ENCODE measurements around the gene L3HYPDH. TPM values are rescaled to one million over a fixed set of nuclear protein-coding genes. Genes with fewer than 3 reads are reported as not detected.

L3HYPDH gene
- total RNA-seq, 1 donor: 44.5 TPM

DNA sequence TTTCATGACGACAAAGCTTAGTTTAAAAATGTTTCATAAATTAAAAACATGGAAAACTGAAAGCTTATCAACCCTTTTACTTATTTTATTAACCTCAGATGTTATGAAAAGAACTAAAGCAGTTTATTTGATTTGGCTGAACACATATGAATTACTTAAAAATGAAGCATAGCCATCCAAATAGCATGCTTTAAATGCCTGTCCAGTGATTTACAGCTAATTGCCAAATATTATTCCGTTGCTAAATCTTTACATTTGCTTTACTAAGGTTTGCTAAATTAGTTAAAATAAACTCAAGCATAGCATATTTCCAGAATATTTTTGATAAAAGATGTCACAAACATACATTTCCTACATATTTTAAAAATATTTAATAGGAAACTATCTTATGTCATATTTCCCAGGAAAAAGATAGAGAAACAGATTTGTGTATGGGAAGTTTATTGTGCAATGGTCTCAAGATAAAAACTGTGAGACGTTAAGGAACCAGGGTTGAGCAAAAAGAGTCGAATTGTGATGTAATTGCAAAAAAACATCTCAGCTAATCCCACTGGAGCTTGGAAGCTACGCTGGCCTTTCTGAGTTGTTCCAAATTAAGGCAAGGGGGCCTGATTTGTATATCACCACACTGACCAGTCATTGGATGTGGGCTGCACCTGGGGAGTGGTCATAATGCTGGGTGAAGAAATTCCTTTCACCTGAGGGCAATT lies 44.8 kb downstream of the L3HYPDH start:
- H3K36me3 ChIP-seq (ENCODE audit: insufficient read depth, low read length): no peaks in the 10 kb centered on the region
- TF ChIP-seq, protein P1, sequence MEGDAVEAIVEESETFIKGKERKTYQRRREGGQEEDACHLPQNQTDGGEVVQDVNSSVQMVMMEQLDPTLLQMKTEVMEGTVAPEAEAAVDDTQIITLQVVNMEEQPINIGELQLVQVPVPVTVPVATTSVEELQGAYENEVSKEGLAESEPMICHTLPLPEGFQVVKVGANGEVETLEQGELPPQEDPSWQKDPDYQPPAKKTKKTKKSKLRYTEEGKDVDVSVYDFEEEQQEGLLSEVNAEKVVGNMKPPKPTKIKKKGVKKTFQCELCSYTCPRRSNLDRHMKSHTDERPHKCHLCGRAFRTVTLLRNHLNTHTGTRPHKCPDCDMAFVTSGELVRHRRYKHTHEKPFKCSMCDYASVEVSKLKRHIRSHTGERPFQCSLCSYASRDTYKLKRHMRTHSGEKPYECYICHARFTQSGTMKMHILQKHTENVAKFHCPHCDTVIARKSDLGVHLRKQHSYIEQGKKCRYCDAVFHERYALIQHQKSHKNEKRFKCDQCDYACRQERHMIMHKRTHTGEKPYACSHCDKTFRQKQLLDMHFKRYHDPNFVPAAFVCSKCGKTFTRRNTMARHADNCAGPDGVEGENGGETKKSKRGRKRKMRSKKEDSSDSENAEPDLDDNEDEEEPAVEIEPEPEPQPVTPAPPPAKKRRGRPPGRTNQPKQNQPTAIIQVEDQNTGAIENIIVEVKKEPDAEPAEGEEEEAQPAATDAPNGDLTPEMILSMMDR (IDR thresholded peaks at IDR 0.05; ENCODE audit: extremely low read depth, low read depth, low read length): no peak
- no peak overlapping the region for H3K4me3 ChIP-seq (ENCODE audit: insufficient read depth, low read length)
- H3K4me2 ChIP-seq (ENCODE audit: insufficient read depth, low read length): peak overlapping the region; percentile 31
- DNase-seq (ENCODE audit: insufficient read length, low spot score, missing footprints): no peak
- no peaks in the 10 kb centered on the region for H3K27me3 ChIP-seq (ENCODE audit: insufficient read depth, low read length)
- H2AFZ ChIP-seq (ENCODE audit: low read length): no peak overlapping the region
- no peaks in the 10 kb centered on the region for H4K20me1 ChIP-seq (ENCODE audit: insufficient read depth, low read length)
- no peaks in the 10 kb centered on the region for H3K9me3 ChIP-seq (ENCODE audit: low read depth, low read length)
- peaks cover 26% of the 10 kb centered on the region for H3K4me1 ChIP-seq (ENCODE audit: insufficient read depth, low read length)
- no peaks in the 10 kb centered on the region for H3K79me2 ChIP-seq (ENCODE audit: insufficient read depth, low read length)
- peak overlapping the region; percentile 59 for H3K27ac ChIP-seq (ENCODE audit: low read depth, low read length)

DNA sequence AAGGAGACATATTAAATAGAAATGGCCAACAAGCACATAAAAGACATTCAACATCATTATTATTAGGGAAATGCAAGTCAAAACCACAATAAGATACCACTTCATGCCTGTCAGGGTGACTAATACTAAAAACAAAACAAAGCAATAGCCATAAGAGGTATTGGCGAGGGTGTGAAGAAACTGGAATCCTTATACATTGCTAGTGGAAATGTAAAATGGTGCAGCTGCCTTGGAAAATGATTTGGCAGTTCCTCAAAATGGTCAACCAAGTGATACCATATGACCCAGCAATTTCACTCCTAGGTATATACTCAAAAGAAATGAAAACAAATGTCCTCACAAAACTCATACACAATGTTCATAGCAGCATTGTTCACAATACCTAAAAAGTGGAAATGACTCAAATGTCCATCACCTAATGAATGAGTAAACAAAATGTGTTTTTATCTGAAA lies 46.0 kb downstream of the L3HYPDH start:
- Histone ChIP-seq H3K27ac (ENCODE audit: low read depth, low read length) (peak overlapping the region; percentile 59), H3K4me2 (ENCODE audit: insufficient read depth, low read length) (peak overlapping the region; percentile 31)

DNA sequence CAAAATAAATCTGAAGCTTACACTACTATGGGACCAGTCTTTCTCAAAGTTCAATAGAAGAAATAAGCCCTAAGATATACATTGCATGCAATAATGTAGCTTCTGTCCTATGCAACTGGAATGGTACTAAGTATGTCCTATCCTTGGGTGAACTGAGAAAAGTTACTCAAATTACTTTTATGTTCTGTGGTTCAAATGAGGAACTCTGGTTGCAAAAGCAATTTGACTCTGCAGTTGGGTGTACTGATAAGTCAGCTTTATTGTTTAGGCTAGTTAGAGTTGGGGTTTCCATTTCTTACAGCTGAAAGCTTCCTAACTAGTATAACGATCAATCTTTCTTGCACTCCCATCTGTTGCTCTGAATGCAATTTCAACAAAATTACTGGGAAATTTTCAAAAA lies 48.2 kb downstream of the L3HYPDH start:
- Histone ChIP-seq H3K4me1 (ENCODE audit: insufficient read depth, low read length) (peaks cover 26% of the 10 kb centered on the region), H3K4me2 (ENCODE audit: insufficient read depth, low read length) (no peak overlapping the region), H3K27ac (ENCODE audit: low read depth, low read length) (no peak overlapping the region), H4K20me1 (ENCODE audit: insufficient read depth, low read length) (no peaks in the 10 kb centered on the region), H3K36me3 (ENCODE audit: insufficient read depth, low read length) (no peaks in the 10 kb centered on the region), H3K4me3 (ENCODE audit: insufficient read depth, low read length) (no peak overlapping the region), H3K9me3 (ENCODE audit: low read depth, low read length) (no peaks in the 10 kb centered on the region), H3K79me2 (ENCODE audit: insufficient read depth, low read length) (no peaks in the 10 kb centered on the region), H2AFZ (ENCODE audit: low read length) (no peak overlapping the region), H3K27me3 (ENCODE audit: insufficient read depth, low read length) (no peaks in the 10 kb centered on the region)
- TF ChIP-seq, protein P1 (IDR thresholded peaks at IDR 0.05; ENCODE audit: extremely low read depth, low read depth, low read length): no peak
- no peak for DNase-seq (ENCODE audit: insufficient read length, low spot score, missing footprints)

More for the DNA sequence above, 46.0 kb downstream of the L3HYPDH start:
- H2AFZ ChIP-seq (ENCODE audit: low read length): no peak overlapping the region
- H3K9me3 ChIP-seq (ENCODE audit: low read depth, low read length): no peaks in the 10 kb centered on the region
- H4K20me1 ChIP-seq (ENCODE audit: insufficient read depth, low read length): no peaks in the 10 kb centered on the region
- H3K4me1 ChIP-seq (ENCODE audit: insufficient read depth, low read length): peaks cover 26% of the 10 kb centered on the region
- DNase-seq (ENCODE audit: insufficient read length, low spot score, missing footprints): no peak
- no peaks in the 10 kb centered on the region for H3K79me2 ChIP-seq (ENCODE audit: insufficient read depth, low read length)
- H3K4me3 ChIP-seq (ENCODE audit: insufficient read depth, low read length): no peak overlapping the region
- TF ChIP-seq, protein P1 (IDR thresholded peaks at IDR 0.05; ENCODE audit: extremely low read depth, low read depth, low read length): no peak
- H3K27me3 ChIP-seq (ENCODE audit: insufficient read depth, low read length): no peaks in the 10 kb centered on the region
- H3K36me3 ChIP-seq (ENCODE audit: insufficient read depth, low read length): no peaks in the 10 kb centered on the region

GRCh38 chr14:59435101-59435500 lies 49.1 kb downstream of the L3HYPDH start:
- TF ChIP-seq, protein P1 (IDR thresholded peaks at IDR 0.05; ENCODE audit: extremely low read depth, low read depth, low read length): no peak
- no peak for DNase-seq (ENCODE audit: insufficient read length, low spot score, missing footprints)

More at GRCh38 chr14:59435101-59435500, 49.1 kb downstream of the L3HYPDH start:
- no peak overlapping the region for H2AFZ ChIP-seq (ENCODE audit: low read length)
- no peaks in the 10 kb centered on the region for H3K27me3 ChIP-seq (ENCODE audit: insufficient read depth, low read length)
- no peaks in the 10 kb centered on the region for H3K36me3 ChIP-seq (ENCODE audit: insufficient read depth, low read length)
- H4K20me1 ChIP-seq (ENCODE audit: insufficient read depth, low read length): no peaks in the 10 kb centered on the region
- H3K4me3 ChIP-seq (ENCODE audit: insufficient read depth, low read length): no peak overlapping the region
- peaks cover 23% of the 10 kb centered on the region for H3K4me1 ChIP-seq (ENCODE audit: insufficient read depth, low read length)
- H3K9me3 ChIP-seq (ENCODE audit: low read depth, low read length): no peaks in the 10 kb centered on the region
- no peak overlapping the region for H3K27ac ChIP-seq (ENCODE audit: low read depth, low read length)
- no peaks in the 10 kb centered on the region for H3K79me2 ChIP-seq (ENCODE audit: insufficient read depth, low read length)
- no peak overlapping the region for H3K4me2 ChIP-seq (ENCODE audit: insufficient read depth, low read length)

All from osteoblast (primary cell).